ENCODE results near the gene RNF157. TPM values are rescaled to one million over a fixed set of nuclear protein-coding genes. Genes with fewer than 3 reads are reported as not detected.

Gene RNF157
- total RNA-seq = 1.0 and 2.1 TPM in 2 replicates

DNA sequence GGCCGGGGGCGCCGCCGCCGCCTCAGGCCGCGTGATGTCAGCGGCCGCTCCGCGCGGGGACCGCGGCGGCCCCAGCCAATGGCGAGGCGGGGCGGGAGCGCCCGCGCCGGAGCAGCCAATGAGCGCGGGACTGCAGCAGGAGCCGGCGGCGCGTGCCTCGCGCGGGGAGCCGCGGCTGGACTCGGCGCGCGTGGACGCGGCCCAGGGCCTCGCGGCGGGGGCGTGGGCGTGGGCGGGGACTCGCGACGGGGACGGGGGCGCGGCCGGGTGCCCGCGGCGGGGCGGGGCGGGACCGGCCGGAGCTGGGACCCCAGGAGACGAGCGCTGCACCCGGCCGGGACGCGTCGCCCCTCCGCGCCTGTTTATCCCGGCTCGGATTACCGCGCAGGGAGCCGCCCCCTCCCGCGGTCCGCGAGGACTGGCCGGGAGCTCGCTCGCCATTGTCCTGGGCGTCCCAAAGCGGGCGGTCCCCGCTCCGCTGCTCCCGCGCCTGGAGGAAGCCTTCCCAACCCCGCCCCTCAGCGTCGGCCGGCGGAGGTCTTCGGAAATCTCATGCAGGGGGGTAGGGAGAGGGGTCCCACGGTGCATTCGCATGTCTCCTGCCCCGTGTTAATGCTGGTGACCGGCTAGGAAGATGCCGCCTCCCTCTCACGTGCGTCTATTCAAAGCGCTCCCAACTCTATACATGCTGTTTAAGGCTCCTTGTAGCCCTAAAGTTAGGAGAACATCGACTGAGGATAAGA lies at the start of gene RNF157:
RNF157 (minus strand) TSS at position 33 of the 743 bp plus-strand sequence. CDS start 253 bp downstream, outside the sequence.

DNA sequence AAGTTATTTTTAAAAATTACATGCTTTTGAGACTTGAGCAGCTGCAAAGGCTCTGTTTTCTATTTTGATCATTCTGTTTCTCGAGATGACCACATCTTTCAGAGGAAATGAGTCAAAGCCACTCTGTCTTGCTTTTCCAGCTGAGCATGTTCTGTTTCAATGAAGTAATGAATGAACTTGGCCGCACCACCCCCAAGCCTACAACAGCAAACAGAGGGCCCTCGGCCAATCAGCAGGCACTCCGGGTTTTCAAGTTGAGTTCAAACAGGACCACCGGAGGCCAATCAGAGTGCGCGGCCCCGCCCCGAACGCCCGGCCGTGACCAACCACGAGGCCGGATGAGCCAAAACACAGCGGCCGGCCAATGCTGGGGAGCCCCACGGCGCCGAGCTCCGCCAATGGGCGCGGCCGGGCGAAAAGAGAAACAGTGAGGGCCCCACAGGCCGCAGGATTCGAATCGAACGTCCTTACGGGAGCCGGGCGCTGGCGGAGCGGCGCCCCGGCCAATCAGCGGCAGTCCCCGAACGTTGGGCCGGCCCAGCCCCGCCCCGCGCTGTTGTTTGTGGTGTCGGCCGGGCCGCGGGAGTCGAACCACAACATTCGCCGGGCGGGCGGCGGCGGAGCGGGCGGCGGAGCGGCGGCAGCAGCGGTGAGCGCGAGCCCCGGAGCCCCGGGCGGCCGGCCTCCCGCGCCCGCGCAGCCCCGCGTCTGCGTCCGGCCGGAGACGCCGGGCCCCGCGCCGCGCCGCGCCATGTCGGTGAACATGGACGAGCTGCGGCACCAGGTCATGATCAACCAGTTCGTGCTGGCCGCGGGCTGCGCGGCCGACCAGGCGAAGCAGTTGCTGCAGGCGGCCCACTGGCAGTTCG lies 24.7 kb upstream of the RNF157 start, which contains the start of gene UBALD2:
UBALD2 (plus strand) TSS at position 594 of the 869 bp plus-strand sequence; CDS start at position 752, 158 bp downstream.

DNA sequence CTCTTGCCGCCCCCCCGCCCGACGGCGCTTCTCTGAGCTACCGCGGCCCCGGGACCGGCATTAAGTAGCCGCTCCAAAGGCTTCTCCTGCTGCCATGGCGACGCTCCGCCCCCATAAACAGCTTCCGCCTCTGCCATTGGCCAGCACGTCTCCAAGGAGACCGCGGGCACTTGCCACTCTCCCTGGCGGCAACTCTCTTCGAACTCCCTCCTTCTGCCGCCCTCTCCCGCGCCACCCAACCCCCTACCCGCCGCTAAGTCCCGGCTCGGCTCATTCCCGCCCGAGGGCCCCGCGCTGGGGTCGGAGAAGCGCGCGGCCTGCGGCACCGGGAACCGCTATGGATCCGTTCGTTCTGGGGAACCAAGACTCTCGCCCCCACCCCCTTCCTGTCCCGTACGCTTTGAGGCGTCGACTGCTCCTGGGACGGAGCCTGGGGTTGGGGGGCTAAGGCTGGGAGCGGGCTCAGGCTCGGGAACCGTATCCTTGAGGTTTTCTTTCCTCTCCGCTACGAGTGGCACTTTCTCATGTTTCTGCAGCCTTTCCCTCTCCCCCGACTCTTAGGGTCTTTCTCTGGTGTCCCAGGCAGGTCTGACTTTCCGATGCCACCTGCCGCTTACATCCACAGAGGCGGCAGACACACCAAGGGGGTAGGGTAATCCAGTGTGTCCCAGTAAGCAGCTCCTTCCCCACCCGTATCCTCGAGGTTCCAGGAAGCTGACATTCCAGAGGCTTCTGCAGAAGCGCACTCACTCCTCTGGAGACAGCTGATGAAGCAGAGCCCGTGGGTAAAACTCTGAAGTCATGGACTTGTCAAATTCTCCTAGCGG lies 98.9 kb downstream of the RNF157 start, which contains the start of gene FOXJ1:
FOXJ1 (minus strand) TSS at position 34 of the 827 bp plus-strand sequence. CDS start 850 bp downstream, outside the sequence.

DNA sequence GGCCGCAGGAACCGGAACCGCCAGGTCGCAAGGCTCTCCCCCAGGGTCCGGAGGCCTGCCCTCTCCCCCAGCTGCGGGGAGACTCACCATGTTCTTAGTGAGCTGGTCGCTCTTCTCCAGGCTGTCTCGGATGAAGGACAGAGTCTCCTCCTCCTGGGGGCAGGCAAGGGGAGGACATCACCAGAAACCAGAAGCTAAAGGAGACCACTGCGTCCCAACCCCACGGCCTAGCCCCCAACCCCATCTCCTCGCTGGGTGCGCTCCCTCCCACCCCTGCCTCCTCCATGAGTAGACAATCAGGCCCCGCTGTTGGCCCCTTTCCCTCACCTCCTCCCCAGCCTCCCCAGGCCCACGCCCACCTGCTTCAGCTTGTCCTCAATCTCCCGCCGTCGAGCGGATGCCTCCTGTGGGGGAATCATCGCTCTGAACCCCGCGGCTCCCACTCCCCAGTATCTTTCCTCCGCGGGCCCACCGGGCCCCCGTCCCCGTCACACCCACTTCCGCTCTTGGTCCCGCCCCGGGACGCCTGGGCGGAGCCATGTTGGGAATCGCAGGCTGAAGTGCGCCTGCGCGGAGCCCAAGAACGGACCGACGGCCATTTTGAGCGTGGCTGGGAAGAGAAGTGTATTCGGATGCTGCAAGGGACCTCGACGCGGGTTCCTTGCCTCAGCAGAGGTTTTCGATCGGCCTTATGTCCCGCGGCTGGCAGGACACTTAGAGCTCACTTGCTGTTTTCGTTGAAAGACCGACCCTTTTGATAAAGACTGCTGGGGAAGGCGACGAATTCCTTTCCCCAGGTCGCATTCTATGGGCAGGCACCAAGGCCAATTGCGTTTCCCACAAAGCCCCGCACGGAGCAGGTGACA lies 136.8 kb downstream of the RNF157 start, which contains the start of gene EXOC7:
EXOC7 (minus strand) TSS at position 514 of the 866 bp plus-strand sequence; CDS start at position 419, 95 bp downstream.

Other genes with a start within 250 kb of the RNF157 start
- gene CDK3, start 239.6 kb downstream of the RNF157 start, total RNA-seq = 0.78 and 3.7 TPM in 2 replicates
- 0.16 and 0.26 TPM in 2 replicates for gene EVPL, start 213.2 kb downstream of the RNF157 start, total RNA-seq
- gene SRP68, start 168.0 kb downstream of the RNF157 start, total RNA-seq = 32.8 and 53.5 TPM in 2 replicates
- 0.16 TPM in 1 of 2 replicates, not detected in the other for gene GALR2, start 165.7 kb downstream of the RNF157 start, total RNA-seq
- gene ZACN, start 161.3 kb downstream of the RNF157 start, total RNA-seq = not detected in 2 replicates
- gene EXOC7, start 136.7 kb downstream of the RNF157 start, total RNA-seq = 39.0 and 57.3 TPM in 2 replicates
- gene FOXJ1, start 99.2 kb downstream of the RNF157 start, total RNA-seq = not detected in 2 replicates
- gene UBALD2, start 24.9 kb upstream of the RNF157 start, total RNA-seq = 12.2 and 20.3 TPM in 2 replicates
- gene QRICH2, start 67.8 kb upstream of the RNF157 start, total RNA-seq = 0.24 and 0.65 TPM in 2 replicates
- 18.4 and 22.1 TPM in 2 replicates for gene PRPSAP1, start 113.4 kb upstream of the RNF157 start, total RNA-seq
- 16.6 and 85.6 TPM in 2 replicates for gene SPHK1, start 144.1 kb upstream of the RNF157 start, total RNA-seq
- gene UBE2O, start 212.7 kb upstream of the RNF157 start, total RNA-seq = 13.4 and 29.1 TPM in 2 replicates
- gene AANAT, start 227.1 kb upstream of the RNF157 start, total RNA-seq = not detected in 2 replicates

All from epithelial cell of alveolus of lung (primary cell).